NCI-H2171 treated with DMSO at 0.1 percent for 48 hours (cell line): Measurements from ENCODE around the gene PBXIP1.

Experiments
- DNase-seq: peaks from one replicate; lab custom pipeline; 2025; lab: John Stamatoyannopoulos, UW

The PBXIP1 gene, protein sequence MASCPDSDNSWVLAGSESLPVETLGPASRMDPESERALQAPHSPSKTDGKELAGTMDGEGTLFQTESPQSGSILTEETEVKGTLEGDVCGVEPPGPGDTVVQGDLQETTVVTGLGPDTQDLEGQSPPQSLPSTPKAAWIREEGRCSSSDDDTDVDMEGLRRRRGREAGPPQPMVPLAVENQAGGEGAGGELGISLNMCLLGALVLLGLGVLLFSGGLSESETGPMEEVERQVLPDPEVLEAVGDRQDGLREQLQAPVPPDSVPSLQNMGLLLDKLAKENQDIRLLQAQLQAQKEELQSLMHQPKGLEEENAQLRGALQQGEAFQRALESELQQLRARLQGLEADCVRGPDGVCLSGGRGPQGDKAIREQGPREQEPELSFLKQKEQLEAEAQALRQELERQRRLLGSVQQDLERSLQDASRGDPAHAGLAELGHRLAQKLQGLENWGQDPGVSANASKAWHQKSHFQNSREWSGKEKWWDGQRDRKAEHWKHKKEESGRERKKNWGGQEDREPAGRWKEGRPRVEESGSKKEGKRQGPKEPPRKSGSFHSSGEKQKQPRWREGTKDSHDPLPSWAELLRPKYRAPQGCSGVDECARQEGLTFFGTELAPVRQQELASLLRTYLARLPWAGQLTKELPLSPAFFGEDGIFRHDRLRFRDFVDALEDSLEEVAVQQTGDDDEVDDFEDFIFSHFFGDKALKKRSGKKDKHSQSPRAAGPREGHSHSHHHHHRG

DNA sequence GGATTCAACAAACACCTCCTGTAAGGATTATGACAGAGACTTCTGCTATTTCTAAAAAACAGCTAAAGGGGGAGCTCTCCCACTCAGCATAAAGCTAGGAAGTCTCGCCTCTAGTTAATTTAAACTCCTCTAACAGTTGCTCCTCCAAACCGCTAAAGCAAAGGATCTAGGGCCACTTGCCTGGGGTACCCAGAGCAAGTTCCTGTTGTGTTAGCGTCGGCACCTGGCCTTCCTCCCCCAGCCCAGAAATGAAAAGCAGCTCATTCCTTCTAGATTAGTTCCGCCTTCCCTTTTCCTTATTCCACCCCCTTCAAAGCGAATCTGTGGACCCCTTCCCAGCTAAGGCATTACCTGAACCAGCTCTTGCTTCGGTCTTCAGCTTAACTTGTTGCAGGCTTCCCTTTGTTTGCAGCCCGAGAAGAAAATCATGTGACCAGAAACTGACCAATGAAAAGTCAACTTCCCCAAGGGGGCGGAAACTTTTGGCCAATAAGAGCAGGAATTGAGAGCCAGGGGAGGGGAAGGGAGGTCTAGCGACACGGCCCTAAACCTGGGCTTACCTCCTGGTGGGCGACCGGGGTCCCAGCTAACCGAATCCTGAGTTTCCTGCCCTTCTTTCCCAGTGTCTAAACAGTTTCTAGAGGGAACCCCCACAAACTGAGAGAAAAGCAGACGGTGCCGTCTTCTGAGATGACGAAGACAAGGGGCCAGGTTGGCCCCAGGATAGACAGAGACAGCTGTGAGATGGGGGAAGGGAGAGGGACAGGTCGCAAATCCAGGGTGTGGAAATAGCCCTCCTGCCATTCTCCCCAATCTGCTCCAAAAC, at the start of gene PBXIP1:
PBXIP1 (minus strand) TSS at position 382 of the 826 bp plus-strand sequence. CDS start 2,378 bp downstream, outside the sequence.
- DNase-seq = peak; percentile 88

DNA sequence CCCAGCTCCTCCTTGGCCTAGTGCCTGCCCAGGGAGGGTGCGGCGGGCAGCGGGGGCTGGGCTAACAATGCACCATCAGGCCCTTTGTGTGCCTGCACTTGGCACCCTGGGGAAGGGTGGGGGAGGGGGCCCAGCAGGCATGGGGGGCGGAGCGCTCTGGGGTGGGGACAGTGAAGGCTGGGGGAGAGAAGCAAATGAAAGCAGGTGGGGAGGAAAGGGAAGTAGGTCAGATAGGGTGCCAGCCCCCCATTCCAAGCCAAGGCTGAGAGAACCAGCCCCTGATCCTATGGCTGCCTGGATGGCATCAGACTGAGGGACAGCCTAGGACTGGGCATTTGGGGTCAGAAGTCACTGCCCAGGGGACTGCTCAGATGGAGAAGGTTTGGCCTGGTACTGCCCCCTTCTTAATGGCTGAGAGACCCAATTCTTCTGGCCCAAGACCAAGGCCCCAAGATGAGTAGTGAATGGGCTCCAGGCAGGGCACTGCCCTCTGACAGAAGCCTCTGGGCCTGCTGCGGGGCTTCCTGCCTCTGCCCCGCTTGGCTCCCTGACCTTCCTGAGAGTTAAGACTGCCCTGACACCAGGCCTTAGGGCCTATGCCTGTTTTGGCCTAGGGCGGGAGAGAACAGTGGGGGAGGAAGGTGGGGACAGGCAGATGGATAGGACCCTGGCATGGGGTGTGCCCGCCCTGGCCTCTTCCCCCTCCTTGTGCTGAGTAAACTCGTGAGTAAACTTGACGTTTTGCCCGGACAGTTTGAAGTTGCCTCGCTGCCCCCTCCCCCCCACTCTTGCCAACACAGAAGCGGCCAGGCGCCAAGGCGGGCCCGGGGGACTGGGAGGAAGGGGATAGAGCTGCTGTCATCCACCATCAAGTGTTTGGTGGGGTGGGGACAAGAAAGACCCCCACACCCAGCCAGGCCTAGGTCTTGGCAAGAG, 49.4 kb upstream of the PBXIP1 start:
- no peak for DNase-seq

- no peak for DNase-seq
Observed at GRCh38 chr1:155004352-155005075, 48.6 kb upstream of the PBXIP1 start.

DNA sequence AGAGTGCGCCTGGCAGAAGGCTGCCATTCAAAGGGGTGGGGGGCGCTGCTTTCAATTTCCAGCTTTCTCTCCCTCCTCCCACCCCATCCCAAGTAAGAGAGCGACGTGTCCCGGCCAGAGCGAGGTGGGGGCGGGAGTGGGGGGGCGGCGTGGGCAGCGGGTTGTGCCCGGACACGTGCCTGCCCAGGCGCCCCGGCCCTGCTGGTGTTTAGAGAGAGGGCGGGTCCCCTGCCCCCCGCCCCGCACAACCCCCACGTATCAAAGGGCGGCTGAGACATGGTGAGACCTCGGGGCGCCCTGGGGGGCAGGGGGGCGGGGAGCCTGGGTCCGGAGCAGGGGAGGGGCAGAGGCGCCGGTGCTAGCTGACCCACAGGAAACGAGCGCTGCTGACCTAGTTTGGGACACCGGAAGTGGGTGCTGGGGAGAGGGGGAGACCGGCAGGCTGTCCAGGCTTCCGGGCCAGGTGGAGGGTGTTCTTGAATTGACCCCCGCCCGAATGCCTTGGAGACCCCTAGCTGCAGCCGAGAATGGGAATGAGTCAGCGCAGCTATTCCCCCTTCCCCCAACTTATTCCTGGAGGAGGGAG, 48.0 kb upstream of the PBXIP1 start:
- peak; percentile 38 for DNase-seq

DNA sequence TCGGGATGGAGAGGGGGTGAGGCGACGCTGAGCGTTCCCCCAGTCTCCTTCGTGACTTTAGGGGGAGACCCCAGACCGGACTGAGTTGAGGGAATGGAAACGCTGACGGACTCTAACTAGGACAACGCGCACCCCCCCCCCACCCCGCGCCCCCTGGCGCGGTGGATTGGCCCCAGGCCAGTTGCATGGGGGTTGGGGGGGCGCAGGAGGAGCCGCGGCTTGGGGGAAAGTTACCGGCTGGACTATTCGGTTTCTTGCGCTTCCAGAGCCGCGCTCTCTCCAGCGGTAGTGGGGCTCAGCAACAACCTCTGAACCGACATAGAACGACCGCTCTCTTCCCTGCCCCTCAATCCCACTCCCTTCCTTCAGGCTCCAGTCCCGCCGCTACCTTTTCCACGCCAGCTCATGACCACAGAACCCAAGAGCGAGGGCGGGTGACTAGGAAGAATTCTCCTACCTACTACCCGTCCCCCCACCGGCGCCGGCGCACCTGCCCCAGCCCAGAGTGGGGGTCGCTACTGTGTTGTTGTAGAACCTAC, 47.4 kb upstream of the PBXIP1 start:
- peak; percentile 37 for DNase-seq

DNA sequence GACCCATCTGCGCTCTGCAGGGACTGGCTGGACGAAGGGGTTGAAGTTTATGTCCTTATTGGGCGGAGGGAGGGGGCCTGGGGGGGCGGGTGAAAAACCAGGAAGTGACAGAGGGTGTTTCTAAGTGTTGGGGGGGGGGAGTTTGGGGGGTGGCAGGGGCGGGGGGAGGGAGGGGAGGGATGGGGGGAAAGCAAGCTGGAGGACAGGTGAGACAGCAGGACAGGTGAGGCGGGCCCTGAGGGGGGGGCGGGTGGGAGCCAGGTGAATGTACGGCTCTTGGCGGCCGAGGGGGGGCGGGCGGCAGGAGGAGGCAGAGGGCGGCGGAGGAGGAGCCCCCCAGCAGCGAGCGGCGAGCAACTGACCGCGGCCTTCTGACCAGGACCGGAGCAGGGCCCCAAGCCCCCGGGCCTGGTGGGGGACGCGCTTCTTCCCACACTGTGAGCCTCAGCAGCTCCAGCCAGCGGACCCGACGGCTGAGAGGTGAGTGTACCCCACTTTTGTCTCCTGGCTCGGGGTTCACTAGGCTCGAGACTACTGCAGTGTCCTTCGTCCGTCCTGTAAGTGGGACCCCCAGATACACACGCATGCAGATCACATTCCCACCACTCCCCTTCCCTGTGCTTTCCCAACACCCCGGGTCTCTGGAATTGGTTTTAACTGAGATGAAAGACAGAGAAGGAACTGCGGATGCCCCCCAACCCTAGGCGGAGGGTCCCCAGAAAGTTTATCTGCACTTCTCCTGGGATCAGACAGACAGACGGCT, 46.7 kb upstream of the PBXIP1 start, which contains the start of gene ZBTB7B:
ZBTB7B (plus strand) TSS at position 339 of the 763 bp plus-strand sequence. CDS start 11,859 bp downstream, outside the sequence.
- DNase-seq = no peak

DNA sequence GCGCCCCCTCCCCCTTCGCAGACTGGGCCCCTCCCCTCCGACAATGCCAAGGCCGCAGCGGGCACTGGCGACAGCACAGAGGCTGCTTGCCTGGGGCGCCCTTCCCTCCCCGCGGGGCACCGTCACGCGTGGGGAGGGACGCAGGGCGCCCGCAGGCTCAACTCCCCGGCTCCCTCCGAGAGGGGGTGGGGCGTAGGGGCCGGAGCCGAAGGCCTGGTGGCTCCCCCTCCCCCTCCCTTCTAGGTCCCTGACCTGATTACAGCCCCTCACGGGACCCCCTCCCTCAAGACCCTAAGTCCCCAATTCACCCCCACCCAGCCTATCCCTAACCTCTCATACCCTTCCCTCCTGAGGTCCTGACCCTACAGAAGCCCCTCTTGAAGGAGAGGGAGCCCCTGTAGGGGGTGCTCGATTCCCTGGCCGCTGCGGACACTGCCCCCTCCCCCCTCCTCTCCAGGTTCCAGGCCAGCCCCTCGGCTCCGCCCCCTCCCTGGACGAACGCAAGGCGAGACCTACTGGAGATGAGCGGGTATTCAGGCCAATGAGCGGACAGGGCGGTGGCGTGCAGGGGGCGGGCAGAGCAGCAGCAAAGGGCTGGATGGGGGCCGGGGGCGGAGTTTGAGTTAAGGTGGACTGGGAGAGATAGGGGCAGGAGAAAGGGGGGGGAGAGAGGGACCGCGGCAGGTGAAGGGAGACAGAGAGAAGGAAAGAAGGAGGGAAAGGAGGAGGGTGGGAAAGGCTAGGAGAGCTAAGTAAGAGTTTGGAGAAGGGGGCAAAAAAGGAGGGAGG, 46.0 kb upstream of the PBXIP1 start:
- DNase-seq = peak; percentile 97

DNA sequence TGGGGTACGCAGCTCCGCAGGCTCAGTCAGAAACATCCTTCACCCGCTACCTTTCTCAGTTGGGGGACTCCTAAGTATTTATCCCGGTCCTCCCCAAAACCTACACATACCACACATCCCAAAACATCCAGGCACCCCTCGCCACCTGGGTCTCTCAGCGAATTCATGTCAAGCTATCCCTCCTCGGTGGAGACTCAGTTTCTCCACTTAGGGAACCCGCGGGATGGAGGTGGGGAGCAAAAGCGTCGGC, 45.5 kb upstream of the PBXIP1 start:
- DNase-seq = peak; percentile 84

DNA sequence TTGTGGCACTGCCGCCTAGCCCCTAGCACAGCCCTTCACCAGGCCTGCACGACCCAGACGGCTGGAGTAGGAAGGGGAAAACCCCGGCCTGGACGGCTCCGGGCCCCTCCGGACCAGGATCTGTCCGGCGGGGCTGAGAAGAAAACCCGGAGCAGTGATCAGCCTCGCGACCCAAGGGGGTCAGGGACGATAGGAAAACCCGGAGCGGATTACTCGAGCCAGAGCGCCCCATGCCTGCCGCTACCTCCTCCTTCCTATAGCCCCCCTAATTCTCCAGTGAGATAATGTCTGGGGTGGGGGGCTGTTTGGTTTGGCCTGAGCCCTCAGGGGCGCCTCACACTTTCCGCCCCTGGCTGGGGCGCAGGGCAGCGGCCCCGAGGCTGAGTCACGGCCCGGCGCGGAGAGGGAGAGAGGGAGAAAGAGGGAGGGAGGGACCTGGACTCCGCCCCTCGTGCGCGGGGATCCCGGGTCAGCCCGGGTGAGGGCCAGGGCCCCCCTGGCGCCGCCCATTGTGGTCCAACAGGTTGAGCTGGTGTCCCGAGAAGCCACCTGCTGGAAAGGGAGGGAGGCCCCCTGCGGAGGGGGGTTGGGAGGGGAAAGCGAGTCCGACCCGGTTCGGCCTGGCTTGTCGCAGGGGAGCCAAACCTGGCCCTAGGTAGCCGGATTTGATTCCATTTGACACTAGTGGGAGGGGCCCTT, 45.0 kb upstream of the PBXIP1 start:
- DNase-seq = peak; percentile 84

- DNase-seq = no peak
Observed at GRCh38 chr1:155000411-155000725, 44.5 kb upstream of the PBXIP1 start.

DNA sequence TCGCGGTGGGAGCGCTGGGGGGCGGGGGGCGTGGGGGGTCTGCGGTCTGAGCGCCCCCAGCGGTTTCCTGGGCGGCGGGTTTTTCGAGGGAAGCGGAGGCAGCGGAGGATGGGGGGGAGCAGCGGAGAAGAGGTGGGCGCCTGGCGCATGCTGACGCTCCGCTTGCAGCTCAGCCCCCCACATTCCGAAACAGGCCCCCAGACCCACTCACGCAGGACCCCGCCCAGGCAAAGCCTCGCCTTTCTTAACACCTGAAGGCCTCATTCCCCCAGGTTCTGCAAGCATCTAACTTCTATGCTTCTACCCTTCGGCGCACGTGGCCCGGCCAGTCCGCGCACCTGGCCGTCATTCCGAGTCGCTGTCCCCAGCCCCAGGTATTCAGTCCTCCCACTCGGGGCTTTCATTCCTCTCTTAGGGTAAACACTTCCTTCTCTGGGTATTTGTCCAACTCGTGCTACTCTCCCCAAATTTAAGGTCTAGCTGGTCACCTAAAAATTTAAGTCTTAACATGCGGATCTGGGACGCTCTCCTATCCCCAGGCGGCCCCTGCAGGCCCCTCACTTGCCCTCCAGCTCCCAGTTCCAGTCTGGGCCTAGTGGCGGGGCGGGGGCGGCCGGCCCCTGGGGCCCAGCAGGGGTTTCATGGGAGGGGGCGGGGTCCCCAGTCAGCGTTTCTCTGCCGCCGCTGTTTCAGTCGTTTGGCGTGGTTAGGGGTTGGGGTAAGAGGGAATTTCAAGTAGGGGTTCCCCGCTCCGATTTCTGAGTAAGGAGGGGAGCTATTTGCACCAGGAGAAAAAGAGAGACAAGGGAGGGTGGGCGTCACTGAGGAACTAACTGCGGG, 43.9 kb upstream of the PBXIP1 start:
- peak; percentile 65 for DNase-seq

GRCh38 chr1:154998818-154999570, 43.1 kb upstream of the PBXIP1 start:
- peak; percentile 91 for DNase-seq

- DNase-seq = no peak
Observed at GRCh38 chr1:154998201-154998780, 42.4 kb upstream of the PBXIP1 start.

DNA sequence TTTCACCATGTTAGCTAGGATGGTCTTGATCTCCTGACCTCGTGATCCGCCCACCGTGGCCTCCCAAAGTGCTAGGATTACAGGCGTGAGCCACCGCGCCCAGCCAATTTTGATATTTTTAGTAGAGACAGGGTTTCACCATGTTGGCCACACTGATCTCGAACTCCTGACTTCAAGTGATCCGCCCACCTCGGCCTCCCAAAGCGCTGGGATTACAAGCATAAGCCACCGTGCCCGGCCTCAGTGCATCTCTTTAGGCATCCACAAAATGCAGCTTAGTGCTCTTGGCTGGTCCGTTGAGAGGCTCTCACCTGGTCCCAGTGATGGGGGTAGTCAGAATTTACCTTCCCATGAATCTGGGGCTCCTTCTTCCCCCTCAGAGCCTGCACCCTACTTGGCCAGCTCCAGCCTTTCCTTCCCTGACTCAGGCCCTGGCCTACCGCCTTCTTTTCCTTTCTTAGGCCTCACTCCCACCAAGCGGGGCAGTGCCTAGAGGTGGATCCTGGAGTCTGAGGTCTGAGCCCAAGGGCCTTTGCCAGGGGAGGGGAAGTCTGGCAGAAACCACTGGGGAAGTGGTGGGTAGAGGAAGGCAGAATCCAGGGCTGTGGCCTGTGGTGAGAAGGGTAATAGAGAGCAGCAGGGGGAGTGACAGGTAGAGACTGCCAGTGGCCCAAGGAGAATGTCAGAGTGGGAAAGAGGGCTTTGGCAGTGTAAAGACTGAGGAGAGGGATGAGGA, 41.2 kb upstream of the PBXIP1 start:
- DNase-seq = no peak

DNA sequence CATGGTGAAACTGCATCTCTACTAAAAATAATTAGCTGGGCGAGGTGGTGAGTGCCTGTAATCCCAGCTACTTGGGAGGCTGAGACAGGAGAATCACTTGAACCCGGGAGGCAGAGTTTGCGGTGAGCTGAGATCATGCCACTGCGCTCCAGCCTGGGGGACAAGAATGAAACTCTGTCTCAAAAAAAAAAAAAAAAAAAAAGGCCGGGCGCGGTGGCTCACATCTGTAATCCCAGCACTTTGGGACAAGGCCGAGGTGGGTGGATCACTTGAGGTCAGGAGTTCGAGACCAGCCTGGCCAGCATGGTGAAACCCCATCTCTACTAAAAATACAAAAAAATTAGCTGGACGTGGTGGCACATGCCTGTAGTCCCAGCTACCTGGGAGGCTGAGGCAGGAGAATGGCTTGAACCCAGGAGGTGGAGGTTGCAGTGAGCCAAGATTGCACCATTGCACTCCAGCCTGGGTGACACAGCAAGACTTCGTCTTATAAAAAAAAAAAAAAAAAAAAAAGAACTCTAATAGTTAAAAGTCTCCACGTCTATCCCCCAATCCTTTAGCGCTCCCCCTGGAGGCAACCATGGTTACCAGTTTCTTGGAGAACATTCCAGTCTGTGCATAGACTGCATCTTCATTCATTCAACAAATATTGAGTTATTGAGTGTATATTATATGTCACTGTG, 39.5 kb upstream of the PBXIP1 start:
- DNase-seq = peak; percentile 55
